PC-9 (cell line): Measurements from ENCODE around the gene CDS2. TPM values are rescaled to one million over a fixed set of nuclear protein-coding genes. Genes with fewer than 3 reads are reported as not detected.

Experiments used
- BruUV-seq: library from RNA; stranded (reverse); fragments of 400-500 nt; replicated peaks from 2 replicates; lab custom pipeline; 2021; lab: Mats Ljungman, UMichigan
- CTCF ChIA-PET: fragments of 300-600 bp; sonication (Branson Sonifier 250); formaldehyde crosslinking; loops from one replicate; lab custom pipeline; 2022; ENCODE audit warnings: antibody characterized with exemption; lab: Charles Lee
- POLR2A ChIA-PET: fragments of 300-600 bp; sonication (Branson Sonifier 250); formaldehyde crosslinking; loops from one replicate; lab custom pipeline; 2022; ENCODE audit warnings: antibody characterized with exemption; ENCODE audit not compliant: unreplicated experiment; lab: Charles Lee
- DNase-seq, 2 experiments: peaks; one replicate each; pipeline versions ENCODE4 v3.0.0 to v3.0.0-alpha.2; 2015 to 2022; ENCODE audit warnings: mixed read lengths in 1 of 2
- H2AFZ ChIP-seq: fragments of 200-600 bp; sonication (generic); 2 replicates; pipeline ENCODE4 v1.8.1; 2017; ENCODE audit warnings: antibody characterized with exemption
- H3F3A ChIP-seq: fragments of 200-600 bp; sonication (generic); 2 replicates; pipeline ENCODE4 v1.8.1; 2017; ENCODE audit warnings: antibody characterized with exemption, mild to moderate bottlenecking, low read depth; ENCODE audit not compliant: insufficient read depth
- H3K27ac ChIP-seq: fragments of 200-600 bp; sonication (generic); 2 replicates; pipeline ENCODE4 v1.6.1; 2016; ENCODE audit warnings: mixed run types
- H3K27me3 ChIP-seq: fragments of 200-600 bp; sonication (generic); 2 replicates; pipeline ENCODE4 v1.6.1; 2016; ENCODE audit warnings: low read depth, mixed run types; ENCODE audit not compliant: insufficient read depth
- H3K36me3 ChIP-seq: fragments of 200-600 bp; sonication (generic); 2 replicates; pipeline ENCODE4 v1.6.1; 2016; ENCODE audit warnings: low read depth, mixed run types
- H3K4me1 ChIP-seq: fragments of 200-600 bp; sonication (generic); replicated peaks from 2 replicates; pipeline ENCODE4 v1.6.1; 2016; ENCODE audit warnings: mixed run types; ENCODE audit not compliant: insufficient read depth
- H3K4me2 ChIP-seq: fragments of 200-600 bp; sonication (generic); 2 replicates; pipeline ENCODE4 v1.6.1; 2017; ENCODE audit warnings: mixed run types
- H3K4me3 ChIP-seq: fragments of 200-600 bp; sonication (generic); 2 replicates; pipeline ENCODE4 v1.6.1; 2016; ENCODE audit warnings: mixed run types
- H3K79me2 ChIP-seq: fragments of 200-600 bp; sonication (generic); 2 replicates; pipeline ENCODE4 v1.6.1; 2017; ENCODE audit warnings: low read depth, mixed run types
- H3K9me2 ChIP-seq: fragments of 200-600 bp; sonication (generic); 2 replicates; pipeline ENCODE4 v1.8.1; 2017; ENCODE audit warnings: mild to moderate bottlenecking; ENCODE audit not compliant: insufficient read depth
- H3K9me3 ChIP-seq: fragments of 200-600 bp; sonication (generic); 2 replicates; pipeline ENCODE4 v1.8.1; 2016; ENCODE audit warnings: low read depth; ENCODE audit not compliant: insufficient read depth
- H4K20me1 ChIP-seq: fragments of 200-600 bp; sonication (generic); 2 replicates; pipeline ENCODE4 v1.8.1; 2017; ENCODE audit not compliant: insufficient read depth
- EZH2 ChIP-seq: fragments of 200-600 bp; sonication (generic); IDR thresholded peaks from 2 replicates; pipeline ENCODE4 v1.8.0; 2017; ENCODE audit warnings: antibody characterized with exemption, low read depth
- intact Hi-C: fragments of 100-400 bp; cut with micrococcal nuclease; formaldehyde crosslinking; loops from one replicate; pipeline ENCODE4 v1.10.0; 2022; ENCODE audit not compliant: unreplicated experiment
- total RNA-seq: library from RNA; stranded (reverse); gene quantifications from 2 replicates; pipeline ENCODE4 v1.2.3, GENCODE V29; 2021
- TF ChIP-seq, protein P1 (sequence below): fragments of 200-600 bp; sonication (generic); conservative IDR thresholded peaks from 2 replicates; pipeline ENCODE4 v1.6.1; 2017; ENCODE audit warnings: mixed run types, antibody characterized with exemption, mild to moderate bottlenecking, moderate library complexity

Gene CDS2
- total RNA-seq, 1 experiment from 2014 or later: 42.8 TPM

- Histone ChIP-seq H3K9me2 (no peaks in the 10 kb centered on the region), H2AFZ (no peak overlapping the region), H3K4me2 (no peak overlapping the region), H4K20me1 (no peaks in the 10 kb centered on the region), H3K27me3 (no peaks in the 10 kb centered on the region), H3F3A (no peaks in the 10 kb centered on the region; the same call in 1 of the 2 replicates), H3K4me1 (peaks cover 13% of the 10 kb centered on the region), H3K79me2 (peaks cover 32% of the 10 kb centered on the region), H3K9me3 (no peaks in the 10 kb centered on the region), H3K36me3 (peaks cover 10% of the 10 kb centered on the region; the same call in 1 of the 2 replicates), H3K27ac (no peak overlapping the region), H3K4me3 (no peak overlapping the region)
- ChIA-PET POLR2A (no interaction called here), CTCF (no interaction called here)
- TF ChIP-seq, protein P1, sequence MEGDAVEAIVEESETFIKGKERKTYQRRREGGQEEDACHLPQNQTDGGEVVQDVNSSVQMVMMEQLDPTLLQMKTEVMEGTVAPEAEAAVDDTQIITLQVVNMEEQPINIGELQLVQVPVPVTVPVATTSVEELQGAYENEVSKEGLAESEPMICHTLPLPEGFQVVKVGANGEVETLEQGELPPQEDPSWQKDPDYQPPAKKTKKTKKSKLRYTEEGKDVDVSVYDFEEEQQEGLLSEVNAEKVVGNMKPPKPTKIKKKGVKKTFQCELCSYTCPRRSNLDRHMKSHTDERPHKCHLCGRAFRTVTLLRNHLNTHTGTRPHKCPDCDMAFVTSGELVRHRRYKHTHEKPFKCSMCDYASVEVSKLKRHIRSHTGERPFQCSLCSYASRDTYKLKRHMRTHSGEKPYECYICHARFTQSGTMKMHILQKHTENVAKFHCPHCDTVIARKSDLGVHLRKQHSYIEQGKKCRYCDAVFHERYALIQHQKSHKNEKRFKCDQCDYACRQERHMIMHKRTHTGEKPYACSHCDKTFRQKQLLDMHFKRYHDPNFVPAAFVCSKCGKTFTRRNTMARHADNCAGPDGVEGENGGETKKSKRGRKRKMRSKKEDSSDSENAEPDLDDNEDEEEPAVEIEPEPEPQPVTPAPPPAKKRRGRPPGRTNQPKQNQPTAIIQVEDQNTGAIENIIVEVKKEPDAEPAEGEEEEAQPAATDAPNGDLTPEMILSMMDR: no peak
- no peak for TF ChIP-seq EZH2
- BruUV-seq: no TSS peak
- intact Hi-C loops: no loop called here
- no peak for DNase-seq
Measured at GRCh38 chr20:5173751-5174150, 46.9 kb downstream of the CDS2 start.

DNA sequence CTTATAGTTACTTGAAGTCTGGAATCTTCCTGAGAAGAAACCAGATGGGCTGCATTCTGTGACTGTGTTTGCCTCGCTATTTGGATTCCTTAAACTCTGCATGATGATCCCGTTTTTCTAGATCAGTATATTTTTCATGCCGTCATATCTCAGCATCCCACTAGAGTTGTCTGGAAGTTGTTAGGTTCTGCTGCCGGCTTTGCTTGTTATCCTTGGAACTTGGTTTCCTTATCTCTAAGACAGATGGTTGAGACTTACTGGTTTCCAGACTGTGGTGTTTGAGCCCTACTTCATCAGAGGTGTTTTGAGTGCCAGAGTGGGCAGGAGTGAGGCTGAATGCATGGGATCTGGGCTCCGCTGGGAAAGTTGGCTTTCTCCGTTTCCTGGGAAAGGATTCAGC, 50.3 kb downstream of the CDS2 start:
- POLR2A ChIA-PET: no interaction called here
- H3K9me3 ChIP-seq: no peaks in the 10 kb centered on the region
- H3K4me1 ChIP-seq: no peaks in the 10 kb centered on the region
- no peaks in the 10 kb centered on the region; the same call in 1 of the 2 replicates for H3K36me3 ChIP-seq
- no peak overlapping the region for H3K4me3 ChIP-seq
- TF ChIP-seq, protein P1: no peak
- no peak for TF ChIP-seq EZH2
- H2AFZ ChIP-seq: no peak overlapping the region
- H3K27ac ChIP-seq: no peak overlapping the region
- 0 out of 2 replicates have a peak, but pooled peaks cover 4% of the 10 kb centered on the region for H3K79me2 ChIP-seq
- intact Hi-C loops: no loop called here
- no peaks in the 10 kb centered on the region for H4K20me1 ChIP-seq
- CTCF ChIA-PET: no interaction called here
- H3K27me3 ChIP-seq: no peaks in the 10 kb centered on the region
- no peak for DNase-seq
- H3K4me2 ChIP-seq: no peak overlapping the region
- H3F3A ChIP-seq: peaks cover 11% of the 10 kb centered on the region; the same call in 1 of the 2 replicates
- H3K9me2 ChIP-seq: no peaks in the 10 kb centered on the region
- BruUV-seq: no TSS peak

- Histone ChIP-seq H3K36me3 (peaks cover 6% of the 10 kb centered on the region; the same call in 1 of the 2 replicates), H3K4me3 (no peak overlapping the region), H3K79me2 (no peaks in the 10 kb centered on the region), H3K4me1 (no peaks in the 10 kb centered on the region), H3K9me2 (no peaks in the 10 kb centered on the region), H3K27ac (no peak overlapping the region), H3F3A (peaks cover 11% of the 10 kb centered on the region; the same call in 1 of the 2 replicates), H2AFZ (no peak overlapping the region), H4K20me1 (no peaks in the 10 kb centered on the region), H3K27me3 (no peaks in the 10 kb centered on the region), H3K4me2 (no peak overlapping the region), H3K9me3 (no peaks in the 10 kb centered on the region)
- no TSS peak for BruUV-seq
- intact Hi-C loops: no loop called here
- CTCF ChIA-PET: no interaction called here
- no peak for DNase-seq
- no peak for TF ChIP-seq EZH2
- TF ChIP-seq, protein P1: no peak
- POLR2A ChIA-PET: interaction anchor here (0.5 kb wide), 1 partner anchor 278 kb away, joined by 8 read pairs; no protein-coding TSS in a partner anchor
Measured at GRCh38 chr20:5178046-5178445, 51.2 kb downstream of the CDS2 start.
